LoVo (cell line): Measurements from ENCODE around the gene WDR81.
"Not testable (repeated sequence)": the region's sequence is repeated elsewhere in the genome, so short reads cannot be mapped to it uniquely, and the experiment has no call there.

Experiments used
- DNase-seq: peaks from one replicate; pipeline ENCODE4 v3.0.0-alpha.2; 2016; ENCODE audit warnings: low spot score

The WDR81 gene

GRCh38 chr17:1713160-1713877 lies 11.2 kb upstream of the WDR81 start:
- no peak for DNase-seq

DNA sequence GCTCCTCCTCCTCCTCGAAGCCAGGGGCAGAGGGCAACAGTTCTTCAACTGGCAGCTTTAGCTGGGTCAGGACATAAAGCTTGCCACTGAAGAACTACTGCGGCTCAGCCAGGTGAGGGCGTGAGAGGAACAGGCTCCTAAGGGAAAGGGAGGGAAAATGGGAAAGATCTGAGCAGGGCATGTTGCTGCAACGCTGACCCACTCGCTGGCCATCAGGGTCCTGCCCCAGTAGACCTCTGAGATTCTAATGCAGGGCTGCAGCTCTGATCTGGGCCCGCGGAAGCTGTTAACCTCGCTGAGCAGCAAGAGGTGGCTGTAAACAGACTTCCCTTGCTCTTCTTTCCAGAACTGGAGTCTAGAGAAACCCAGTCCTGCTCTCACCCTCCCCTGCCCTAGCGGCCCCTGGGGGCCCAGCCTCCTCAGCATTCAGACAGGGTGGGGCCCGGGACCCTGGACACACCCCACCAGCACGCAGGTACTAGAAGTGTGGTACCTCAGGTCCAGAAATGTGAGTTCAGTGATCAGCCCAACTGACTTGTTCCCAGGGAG lies 10.6 kb upstream of the WDR81 start:
- no peak for DNase-seq

GRCh38 chr17:1714427-1714979 lies 10.0 kb upstream of the WDR81 start:
- peak; percentile 93 for DNase-seq

GRCh38 chr17:1714980-1715802 lies 9.3 kb upstream of the WDR81 start:
- DNase-seq: peak; percentile 87

DNA sequence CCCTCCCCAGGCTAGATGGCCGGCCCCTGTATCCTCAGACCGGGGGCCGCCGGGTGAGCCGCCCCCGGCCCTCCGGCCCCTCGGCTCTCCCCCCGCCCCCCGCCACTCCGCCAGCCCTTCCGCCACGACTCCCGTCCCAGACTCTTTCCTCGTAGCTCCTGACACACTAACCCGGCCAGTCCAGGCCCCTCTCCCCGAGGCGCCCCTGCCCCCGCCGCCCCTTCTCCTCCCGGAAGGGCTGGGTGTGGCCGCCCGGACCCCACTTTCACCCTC lies 8.8 kb upstream of the WDR81 start:
- no peak for DNase-seq

DNA sequence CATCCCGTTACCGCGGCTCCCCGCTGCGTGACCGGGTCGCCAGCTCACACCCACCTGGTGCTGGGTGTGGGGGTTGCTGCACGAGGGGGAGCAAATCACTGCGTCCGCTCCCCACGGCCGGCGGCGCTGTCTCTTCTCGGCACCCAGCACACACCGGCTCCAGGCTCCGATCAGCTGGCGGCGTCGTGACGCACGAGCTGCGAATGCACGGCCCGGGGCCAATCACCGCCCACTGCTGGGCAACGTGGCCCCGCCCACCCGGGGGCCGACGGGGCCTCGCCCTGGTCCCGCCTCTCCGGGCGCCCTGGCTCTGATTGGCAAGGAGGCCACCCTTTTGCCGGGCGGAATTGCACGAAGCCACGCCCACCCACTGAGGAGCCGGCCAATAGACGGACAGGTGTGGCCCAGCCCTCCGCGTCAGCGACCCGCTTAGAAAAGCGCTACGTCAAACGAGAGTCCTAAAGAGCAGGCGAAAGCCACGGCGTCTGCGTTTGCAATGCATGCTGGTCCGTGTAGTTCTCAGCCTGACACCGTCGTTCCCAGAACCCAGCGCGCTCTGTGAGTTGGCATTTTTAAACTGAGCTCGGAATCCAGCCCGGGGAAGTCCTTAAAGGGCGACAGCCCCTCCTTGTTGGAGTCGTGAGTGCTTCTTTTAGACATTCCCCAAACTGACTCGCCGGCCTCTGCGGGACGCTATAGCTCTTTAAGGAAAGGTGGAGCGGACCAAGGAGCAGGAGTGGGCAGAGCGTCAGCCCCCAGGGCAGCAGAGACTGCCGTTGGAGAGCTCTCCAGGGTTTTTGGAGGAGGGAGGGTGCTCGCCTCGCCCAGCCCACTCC lies 8.2 kb upstream of the WDR81 start:
- peak; percentile 99 for DNase-seq

DNA sequence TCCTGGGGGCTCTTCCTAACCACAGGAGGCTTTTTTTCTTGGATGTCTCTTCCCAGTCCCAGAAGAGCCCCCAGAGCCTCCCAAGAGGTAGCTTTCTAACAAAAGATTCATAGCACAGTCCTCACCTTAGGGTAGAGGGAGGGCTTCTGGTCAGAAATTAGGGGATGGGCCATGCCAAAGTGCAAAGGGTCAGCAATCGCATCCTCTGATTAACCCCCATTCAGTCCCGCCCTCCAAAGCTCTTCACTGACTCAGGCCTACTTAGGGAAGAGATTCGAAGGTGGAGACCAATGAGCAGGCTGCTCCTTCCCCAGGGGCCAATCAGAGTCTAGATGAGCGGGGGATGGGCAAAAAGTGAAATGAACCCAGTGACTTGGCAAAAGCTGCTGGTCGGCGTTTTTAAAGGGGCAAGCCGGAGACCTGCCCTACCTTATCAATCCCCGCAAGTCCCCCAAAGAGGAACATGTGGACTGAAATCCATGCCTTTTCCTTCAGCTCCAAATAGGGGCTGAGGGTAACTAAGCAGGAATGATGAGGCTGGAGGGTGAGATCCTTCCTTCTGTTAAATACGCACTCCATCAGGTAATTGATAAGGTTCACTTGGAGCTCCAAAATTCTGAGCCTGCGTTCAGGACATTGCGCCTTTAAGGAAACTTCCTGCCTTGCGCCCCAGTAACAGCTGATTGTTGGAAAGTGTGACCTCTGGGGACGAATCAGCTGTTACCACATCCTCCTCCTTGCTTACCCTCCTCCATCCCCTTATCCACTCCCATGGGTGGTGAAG lies 7.4 kb upstream of the WDR81 start:
- DNase-seq: peak; percentile 99

DNA sequence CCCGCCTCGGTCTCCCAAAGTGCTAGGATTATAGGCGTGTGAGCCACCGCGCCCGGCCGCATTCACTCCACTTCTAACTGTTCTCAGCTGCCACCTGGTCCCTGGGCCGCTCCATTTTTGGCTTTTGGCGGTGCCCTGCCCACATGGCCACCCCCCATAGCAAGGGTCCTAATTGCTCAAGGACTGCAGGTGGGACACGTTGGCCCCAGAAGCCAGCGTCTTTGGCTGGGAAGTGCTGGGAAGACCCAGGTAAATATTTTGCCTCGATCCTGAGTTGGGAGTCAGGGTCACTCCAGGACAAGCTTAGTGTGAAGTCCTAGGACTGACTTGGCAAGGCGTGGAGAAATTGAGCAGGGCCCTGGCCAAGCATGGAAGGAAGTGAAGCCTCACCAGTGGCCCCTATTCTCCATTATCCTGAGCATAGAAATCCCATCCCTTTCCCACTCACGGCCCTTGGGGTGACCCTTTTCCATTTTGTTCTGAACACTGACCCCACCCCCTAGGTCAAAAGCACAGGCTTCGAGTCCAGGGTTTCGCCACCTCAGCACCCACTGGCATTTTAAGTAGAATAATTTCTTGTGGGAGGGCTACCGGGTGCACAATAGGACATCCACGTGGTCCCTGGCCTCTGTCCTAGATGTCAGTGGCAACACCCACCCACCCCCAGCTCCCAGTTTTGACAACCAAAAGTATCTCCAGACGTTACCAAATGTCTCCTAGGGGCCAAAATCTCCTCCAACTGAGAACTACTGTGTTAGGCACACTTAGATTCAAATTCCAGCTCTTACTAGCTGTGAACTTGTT lies 5.9 kb upstream of the WDR81 start:
- no peak for DNase-seq

- peak; percentile 65 for DNase-seq
These were observed 3.6 kb upstream of the WDR81 start for GRCh38 chr17:1720856-1721386.

GRCh38 chr17:1722022-1722421 lies 2.5 kb upstream of the WDR81 start:
- not testable (repeated sequence) for DNase-seq

GRCh38 chr17:1724869-1725641 lies 551 bp downstream of the WDR81 start:
- DNase-seq: no peak

GRCh38 chr17:1725642-1726511 lies 1.4 kb downstream of the WDR81 start:
- no peak for DNase-seq

- DNase-seq: no peak
These were observed 2.2 kb downstream of the WDR81 start for GRCh38 chr17:1726626-1727257.

- DNase-seq: no peak
These were observed 2.8 kb downstream of the WDR81 start for GRCh38 chr17:1727258-1727789.

- DNase-seq: no peak
These were observed 3.5 kb downstream of the WDR81 start for GRCh38 chr17:1727876-1728630.

DNA sequence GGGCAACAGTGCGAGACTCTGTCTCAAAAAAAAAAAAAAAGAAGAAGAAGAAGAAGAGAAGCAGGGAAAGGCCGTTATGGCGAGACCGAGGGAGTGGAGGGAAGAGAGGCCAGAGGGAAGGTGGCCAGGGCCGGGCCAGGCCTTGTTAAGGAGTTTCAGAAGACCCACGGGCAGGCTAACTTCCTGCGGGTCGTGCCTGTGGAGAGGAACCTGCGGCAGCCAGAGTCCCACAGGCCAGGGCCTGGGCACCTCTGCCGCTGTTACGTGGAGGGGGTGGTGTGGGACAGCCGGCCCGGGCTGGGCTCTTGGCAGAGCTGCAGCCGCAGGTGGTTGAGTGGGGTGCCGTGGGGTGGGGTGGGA lies 5.4 kb downstream of the WDR81 start:
- DNase-seq: no peak
